B cell (primary cell): Measurements from ENCODE around the gene ATP10A. TPM values are rescaled to one million over a fixed set of nuclear protein-coding genes. Genes with fewer than 3 reads are reported as not detected.

Source experiments
- ATAC-seq: fragments of 200-7000 bp; cut with Tn5 transposase; one replicate; pipeline ENCODE4 v1.10.0; 2021; ENCODE audit warnings: low read depth, mild to moderate bottlenecking, moderate number of reproducible peaks, moderate library complexity
- CTCF ChIA-PET: fragments of 350-600 bp; sonication (Branson Sonifier 250); formaldehyde crosslinking; loops from one replicate; lab custom pipeline; 2021; ENCODE audit warnings: antibody characterized with exemption, inconsistent platforms; lab: Charles Lee
- POLR2A ChIA-PET: fragments of 350-600 bp; sonication (Branson Sonifier 250); formaldehyde crosslinking; loops from one replicate; lab custom pipeline; 2021; ENCODE audit warnings: antibody characterized with exemption; lab: Charles Lee
- DNase-seq: peaks from one replicate; pipeline ENCODE4 v3.0.0; 2013
- H2AFZ ChIP-seq: 2 replicates; pipeline ENCODE4 v1.6.1; 2012; ENCODE audit warnings: mild to moderate bottlenecking, low read depth, low read length; ENCODE audit not compliant: insufficient read depth, poor library complexity, severe bottlenecking
- H3K27ac ChIP-seq, 2 donors: 1 replicate in 1 of 2; 2 replicates in 1 of 2; pipeline ENCODE4 v1.5.1; 2012 to 2013; ENCODE audit warnings: low read length in 2 of 2, mild to moderate bottlenecking in 2 of 2, moderate library complexity in 1 of 2
- H3K27me3 ChIP-seq, 4 experiments: fragments of 200-600 bp in 1 of 4; sonication (generic) in 1 of 4; replicated peaks in 1 of 4; 1 replicate in 2 of 4; 2 replicates in 2 of 4; pipeline versions ENCODE4 v1.6.1 to v1.7.0; 2013 to 2016; ENCODE audit warnings: low read length in 3 of 4, mild to moderate bottlenecking in 2 of 4, mixed read lengths in 1 of 4, moderate library complexity in 1 of 4; ENCODE audit not compliant: insufficient read depth in 4 of 4, control insufficient read depth in 3 of 4; ENCODE audit errors: control extremely low read depth in 1 of 4
- H3K36me3 ChIP-seq, 2 experiments: replicated peaks in 1 of 2; 1 replicate in 1 of 2; 2 replicates in 1 of 2; pipeline versions ENCODE4 v1.6.1 to v1.7.1; 2013; ENCODE audit warnings: low read length in 1 of 2; ENCODE audit not compliant: insufficient read depth in 2 of 2, control insufficient read depth in 1 of 2; ENCODE audit errors: control extremely low read depth in 1 of 2, extremely low read depth in 1 of 2
- H3K4me1 ChIP-seq, 2 donors: fragments of 200-600 bp in 1 of 2; sonication (generic) in 1 of 2; 1 replicate in 1 of 2; 2 replicates in 1 of 2; pipeline versions ENCODE4 v1.5.1 to v1.6.1; 2013 to 2017; ENCODE audit warnings: low read length in 2 of 2; ENCODE audit not compliant: control insufficient read depth in 2 of 2, insufficient read depth in 2 of 2
- H3K4me2 ChIP-seq: replicated peaks from 2 replicates; pipeline ENCODE3; 2012; ENCODE audit warnings: mild to moderate bottlenecking, low read depth, low read length; ENCODE audit not compliant: poor library complexity, severe bottlenecking
- H3K4me3 ChIP-seq, 5 experiments: fragments of 200-600 bp in 1 of 5; sonication (generic) in 1 of 5; 1 replicate in 3 of 5; 2 replicates in 2 of 5; pipeline versions ENCODE4 v1.5.1 to v1.7.0; 2011 to 2016; ENCODE audit warnings: low read length in 4 of 5, mild to moderate bottlenecking in 4 of 5, low read depth in 2 of 5, control low read depth in 1 of 5, moderate library complexity in 1 of 5; ENCODE audit not compliant: insufficient read depth in 1 of 5; ENCODE audit errors: control extremely low read depth in 1 of 5, extremely low read depth in 1 of 5
- H3K79me2 ChIP-seq: fragments of 200-600 bp; sonication (generic); one replicate; pipeline ENCODE4 v1.6.0; 2016; ENCODE audit warnings: low read length; ENCODE audit not compliant: control insufficient read depth, insufficient read depth
- H3K9ac ChIP-seq: fragments of 200-600 bp; sonication (generic); 2 replicates; pipeline ENCODE4 v1.6.1; 2017; ENCODE audit warnings: mild to moderate bottlenecking, low read length, moderate library complexity
- H3K9me3 ChIP-seq, 3 donors: one replicate each; pipeline versions ENCODE4 v1.6.1 to v1.7.1; 2013; ENCODE audit warnings: low read length in 2 of 3; ENCODE audit not compliant: control insufficient read depth in 2 of 3, insufficient read depth in 1 of 3; ENCODE audit errors: control extremely low read depth in 1 of 3
- H4K20me1 ChIP-seq: 2 replicates; pipeline ENCODE4 v1.6.0; 2012; ENCODE audit warnings: mild to moderate bottlenecking, low read length; ENCODE audit not compliant: insufficient read depth, control insufficient read depth, poor library complexity, severe bottlenecking
- H3K27ac Mint-ChIP-seq: one replicate; pipeline ENCODE4 v1.8.0; 2021; ENCODE audit warnings: mixed read lengths
- H3K27me3 Mint-ChIP-seq: one replicate; pipeline ENCODE4 v1.8.0; 2021; ENCODE audit warnings: mixed read lengths
- H3K4me1 Mint-ChIP-seq: one replicate; pipeline ENCODE4 v1.8.0; 2021; ENCODE audit warnings: mixed read lengths
- H3K4me3 Mint-ChIP-seq: one replicate; pipeline ENCODE4 v1.8.0; 2021; ENCODE audit warnings: mixed read lengths
- H3K9me3 Mint-ChIP-seq: one replicate; pipeline ENCODE4 v1.8.0; 2022; ENCODE audit warnings: mixed read lengths; ENCODE audit not compliant: insufficient read depth
- EZH2 ChIP-seq: IDR thresholded peaks from 2 replicates; pipeline ENCODE4 v1.6.1; 2012; ENCODE audit warnings: borderline replicate concordance, low read depth, mild to moderate bottlenecking, moderate library complexity, low read length; ENCODE audit not compliant: insufficient read depth, poor library complexity, severe bottlenecking
- WGBS: methylation state at CpG from one replicate; pipeline ENCODE4 v1.1.5; 2013; ENCODE audit warnings: missing lambda C conversion rate; ENCODE audit not compliant: insufficient coverage; 5-methylcytosine and 5-hydroxymethylcytosine counted together
- intact Hi-C: fragments of 100-400 bp; cut with micrococcal nuclease; formaldehyde crosslinking; loops from one replicate; pipeline ENCODE4 v1.10.0; 2022
- polyA plus RNA-seq: library from polyadenylated mRNA; depleted of rRNA; stranded (reverse); fragments of >200 nt; gene quantifications from 2 replicates; pipeline ENCODE4 v1.2.3, GENCODE V29; 2012
- total RNA-seq, 2 donors: library from RNA; stranded (reverse); fragments of 120-200 nt in 1 of 2; gene quantifications; 1 replicate in 1 of 2; 2 replicates in 1 of 2; pipeline versions ENCODE4 v1.2.3 to v1.2.4, GENCODE V29; 2013 to 2022
- TF ChIP-seq, protein P1 (sequence below): fragments of 200-600 bp; IDR thresholded peaks from one replicate; pipeline ENCODE4 v1.8.0; 2022; ENCODE audit warnings: antibody characterized with exemption, mild to moderate bottlenecking

The ATP10A gene
- total and polyA plus RNA-seq, 2 donors (not counting 1 experiment from before 2014, with no cell fraction given) = 0.21 to 0.22 TPM

DNA sequence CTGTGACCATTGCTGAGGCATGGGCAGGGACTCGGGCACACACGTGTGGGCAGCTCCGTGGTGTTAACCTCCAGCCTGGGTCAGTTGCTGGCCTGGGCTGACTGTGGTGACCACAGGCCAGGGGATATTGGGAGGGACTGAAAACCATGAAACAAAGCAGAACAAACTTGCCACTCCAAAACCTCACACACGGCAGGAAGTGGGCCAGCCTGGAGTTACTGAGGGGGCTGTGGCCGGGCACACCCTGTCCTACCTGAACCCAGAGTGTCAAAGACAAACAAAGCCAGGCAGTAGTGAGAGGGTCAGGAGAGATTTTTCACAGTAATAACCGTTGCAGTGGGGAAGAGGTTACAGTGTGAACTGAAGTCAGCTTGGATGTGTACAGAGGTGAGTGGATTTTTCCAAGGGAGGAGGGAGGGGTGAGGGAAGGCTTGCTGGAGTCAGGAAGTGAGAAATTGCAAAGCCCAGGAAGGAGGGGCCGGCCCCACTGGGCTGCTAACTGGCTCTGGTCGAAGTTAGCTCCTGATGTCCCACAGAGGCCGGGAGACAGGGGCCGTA is 40.0 kb upstream of the ATP10A start:
- Mint-ChIP-seq H3K9me3 (no peaks in the 10 kb centered on the region), H3K27ac (no peak overlapping the region), H3K4me3 (no peak overlapping the region), H3K4me1 (no peaks in the 10 kb centered on the region), H3K27me3 (peaks cover 3% of the 10 kb centered on the region)
- H3K9me3 ChIP-seq = peaks cover 0 to 5% (median 0%) of the 10 kb centered on the region in 3 donors
- POLR2A ChIA-PET = no interaction called here
- no peaks in the 10 kb centered on the region for H4K20me1 ChIP-seq
- no peaks in the 10 kb centered on the region for H3K4me1 ChIP-seq
- H3K36me3 ChIP-seq = no peaks in the 10 kb centered on the region
- no peak overlapping the region for H3K4me2 ChIP-seq
- no peak overlapping the region for H3K9ac ChIP-seq
- no peak overlapping the region for H3K27ac ChIP-seq
- H3K27me3 ChIP-seq = no peaks in the 10 kb centered on the region
- WGBS = 74% methylated on average over 9 of the region's 10 CpGs
- H3K79me2 ChIP-seq = no peaks in the 10 kb centered on the region
- DNase-seq (no peak), ATAC-seq (no peak)
- CTCF ChIA-PET = no interaction called here
- no peak overlapping the region for H2AFZ ChIP-seq
- intact Hi-C loops = no loop called here
- H3K4me3 ChIP-seq = no peak overlapping the region
- TF ChIP-seq, protein P1, sequence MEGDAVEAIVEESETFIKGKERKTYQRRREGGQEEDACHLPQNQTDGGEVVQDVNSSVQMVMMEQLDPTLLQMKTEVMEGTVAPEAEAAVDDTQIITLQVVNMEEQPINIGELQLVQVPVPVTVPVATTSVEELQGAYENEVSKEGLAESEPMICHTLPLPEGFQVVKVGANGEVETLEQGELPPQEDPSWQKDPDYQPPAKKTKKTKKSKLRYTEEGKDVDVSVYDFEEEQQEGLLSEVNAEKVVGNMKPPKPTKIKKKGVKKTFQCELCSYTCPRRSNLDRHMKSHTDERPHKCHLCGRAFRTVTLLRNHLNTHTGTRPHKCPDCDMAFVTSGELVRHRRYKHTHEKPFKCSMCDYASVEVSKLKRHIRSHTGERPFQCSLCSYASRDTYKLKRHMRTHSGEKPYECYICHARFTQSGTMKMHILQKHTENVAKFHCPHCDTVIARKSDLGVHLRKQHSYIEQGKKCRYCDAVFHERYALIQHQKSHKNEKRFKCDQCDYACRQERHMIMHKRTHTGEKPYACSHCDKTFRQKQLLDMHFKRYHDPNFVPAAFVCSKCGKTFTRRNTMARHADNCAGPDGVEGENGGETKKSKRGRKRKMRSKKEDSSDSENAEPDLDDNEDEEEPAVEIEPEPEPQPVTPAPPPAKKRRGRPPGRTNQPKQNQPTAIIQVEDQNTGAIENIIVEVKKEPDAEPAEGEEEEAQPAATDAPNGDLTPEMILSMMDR = no peak
- TF ChIP-seq EZH2 = no peak

- no peak overlapping the region for H3K4me3 ChIP-seq
- H2AFZ ChIP-seq = no peak overlapping the region
- H3K4me3 Mint-ChIP-seq = no peak overlapping the region
- H3K9me3 Mint-ChIP-seq = no peaks in the 10 kb centered on the region
- H3K27ac Mint-ChIP-seq = no peak overlapping the region
- DNase-seq (no peak), ATAC-seq (no peak)
- H3K9me3 ChIP-seq = peaks cover 0 to 5% (median 0%) of the 10 kb centered on the region in 3 donors
- no peaks in the 10 kb centered on the region for H4K20me1 ChIP-seq
- ChIA-PET POLR2A (no interaction called here), CTCF (no interaction called here)
- TF ChIP-seq EZH2 = no peak
- TF ChIP-seq, protein P1 = no peak
- no peak overlapping the region for H3K4me2 ChIP-seq
- H3K79me2 ChIP-seq = no peaks in the 10 kb centered on the region
- no peaks in the 10 kb centered on the region for H3K4me1 ChIP-seq
- 97% methylated on average over 14 of the region's 14 CpGs for WGBS
- peaks cover 3% of the 10 kb centered on the region for H3K27me3 Mint-ChIP-seq
- no peaks in the 10 kb centered on the region for H3K36me3 ChIP-seq
- no peaks in the 10 kb centered on the region for H3K27me3 ChIP-seq
- H3K4me1 Mint-ChIP-seq = no peaks in the 10 kb centered on the region
- intact Hi-C loops = no loop called here
- H3K27ac ChIP-seq = no peak overlapping the region
- no peak overlapping the region for H3K9ac ChIP-seq
These were observed 38.9 kb upstream of the ATP10A start for GRCh38 chr15:25901811-25902605.
